ENCODE measurements around the gene MAP4K3. TPM values are rescaled to one million over a fixed set of nuclear protein-coding genes. Genes with fewer than 3 reads are reported as not detected.

Gene MAP4K3
- total RNA-seq, 1 donor from 2014 or later = 58.1 TPM

DNA sequence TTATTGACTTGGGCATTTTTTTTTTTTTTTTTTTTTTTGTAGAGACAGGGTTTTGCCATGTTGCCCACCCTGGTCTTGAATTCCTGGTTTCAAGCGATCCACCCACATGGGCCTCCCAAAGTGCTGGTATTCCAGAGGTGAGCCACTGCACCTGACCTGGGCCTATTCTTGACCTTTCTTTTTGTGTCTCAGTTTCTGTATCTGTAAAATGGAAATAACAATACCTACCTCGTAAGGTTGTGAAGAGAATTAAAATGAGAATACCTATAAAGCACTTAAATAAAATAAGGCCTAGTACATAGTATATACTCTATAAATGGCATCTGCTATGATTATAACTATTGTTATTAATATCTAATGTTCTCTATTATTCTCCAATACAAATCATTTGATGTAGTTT is 15.7 kb downstream of the MAP4K3 start:
- H3K4me2 ChIP-seq (ENCODE audit: low read length) = no peak overlapping the region
- H3K4me1 Mint-ChIP-seq (ENCODE audit: low read depth, unreplicated experiment) = peaks cover 29% of the 10 kb centered on the region
- peaks cover 68% of the 10 kb centered on the region for H4K20me1 ChIP-seq (ENCODE audit: insufficient read depth, low read length)

DNA sequence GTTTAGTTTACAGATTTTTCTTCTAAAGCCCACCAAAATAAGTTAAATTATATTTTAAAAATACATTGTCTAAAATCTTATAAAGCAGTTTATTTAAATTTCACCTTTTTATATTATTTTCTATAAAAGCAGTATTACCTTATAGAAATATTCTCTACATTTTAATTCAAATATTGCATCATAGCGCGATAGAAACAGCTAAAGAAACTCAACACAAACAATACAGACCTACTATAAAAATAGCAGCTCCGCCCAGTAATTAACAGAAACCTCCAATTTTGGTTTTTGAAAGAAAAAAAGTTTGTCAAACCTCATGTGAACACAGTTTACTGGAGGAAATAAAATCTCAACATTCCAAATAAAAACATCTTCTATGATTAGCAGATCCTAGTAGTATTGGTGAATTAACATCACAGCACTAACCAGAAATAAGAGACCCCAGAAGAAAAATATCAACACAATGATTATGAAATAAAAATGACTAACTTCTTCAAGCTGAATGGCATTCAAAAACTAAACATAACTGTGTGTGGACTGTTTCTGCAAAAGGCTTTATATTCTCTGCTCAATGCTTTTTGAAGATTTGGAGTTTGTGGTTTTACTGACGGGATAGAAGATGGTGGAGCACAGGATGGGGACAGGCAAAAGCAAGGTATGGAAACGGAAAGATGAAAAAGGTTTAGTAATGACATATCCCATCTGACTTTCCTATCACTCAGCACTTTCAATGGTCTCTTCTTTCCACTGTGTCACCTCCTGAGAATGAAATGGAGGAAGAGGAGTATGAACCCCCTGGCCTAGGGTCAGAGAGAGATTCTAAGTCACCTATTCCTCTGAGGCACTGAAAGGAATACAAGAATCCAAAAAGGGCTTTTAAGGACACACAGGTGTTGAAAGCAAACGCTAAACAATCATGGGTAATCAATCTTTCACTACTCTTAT is 17.5 kb downstream of the MAP4K3 start:
- TF ChIP-seq, protein P1, sequence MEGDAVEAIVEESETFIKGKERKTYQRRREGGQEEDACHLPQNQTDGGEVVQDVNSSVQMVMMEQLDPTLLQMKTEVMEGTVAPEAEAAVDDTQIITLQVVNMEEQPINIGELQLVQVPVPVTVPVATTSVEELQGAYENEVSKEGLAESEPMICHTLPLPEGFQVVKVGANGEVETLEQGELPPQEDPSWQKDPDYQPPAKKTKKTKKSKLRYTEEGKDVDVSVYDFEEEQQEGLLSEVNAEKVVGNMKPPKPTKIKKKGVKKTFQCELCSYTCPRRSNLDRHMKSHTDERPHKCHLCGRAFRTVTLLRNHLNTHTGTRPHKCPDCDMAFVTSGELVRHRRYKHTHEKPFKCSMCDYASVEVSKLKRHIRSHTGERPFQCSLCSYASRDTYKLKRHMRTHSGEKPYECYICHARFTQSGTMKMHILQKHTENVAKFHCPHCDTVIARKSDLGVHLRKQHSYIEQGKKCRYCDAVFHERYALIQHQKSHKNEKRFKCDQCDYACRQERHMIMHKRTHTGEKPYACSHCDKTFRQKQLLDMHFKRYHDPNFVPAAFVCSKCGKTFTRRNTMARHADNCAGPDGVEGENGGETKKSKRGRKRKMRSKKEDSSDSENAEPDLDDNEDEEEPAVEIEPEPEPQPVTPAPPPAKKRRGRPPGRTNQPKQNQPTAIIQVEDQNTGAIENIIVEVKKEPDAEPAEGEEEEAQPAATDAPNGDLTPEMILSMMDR (IDR thresholded peaks at IDR 0.05; ENCODE audit: insufficient read depth, low read depth, low read length) = no peak
- no peak overlapping the region for H3K4me3 ChIP-seq (ENCODE audit: insufficient read depth, low read depth, low read length)

More for the DNA sequence above, 15.7 kb downstream of the MAP4K3 start:
- Histone ChIP-seq H3K4me1 (ENCODE audit: insufficient read depth, low read length) (peaks cover 3% of the 10 kb centered on the region), H3K27ac (ENCODE audit: low read depth, low read length) (no peak overlapping the region), H3K4me3 (ENCODE audit: insufficient read depth, low read depth, low read length) (no peak overlapping the region), H3K79me2 (ENCODE audit: insufficient read depth, low read length) (peaks cover 99% of the 10 kb centered on the region), H3K36me3 (ENCODE audit: insufficient read depth, low read length) (no peaks in the 10 kb centered on the region), H3K9ac (ENCODE audit: low read length) (no peak overlapping the region), H2AFZ (ENCODE audit: low read depth, low read length) (no peak overlapping the region), H3K9me3 (ENCODE audit: insufficient read depth, low read depth, low read length) (no peaks in the 10 kb centered on the region), H3K27me3 (ENCODE audit: insufficient read depth, low read length) (no peaks in the 10 kb centered on the region)
- Mint-ChIP-seq H3K9me3 (ENCODE audit: unreplicated experiment) (no peaks in the 10 kb centered on the region), H3K27ac (ENCODE audit: unreplicated experiment) (no peak overlapping the region), H3K36me3 (ENCODE audit: low read depth, unreplicated experiment) (peaks cover 4% of the 10 kb centered on the region), H3K27me3 (ENCODE audit: low read depth, unreplicated experiment) (no peaks in the 10 kb centered on the region), H3K4me3 (ENCODE audit: unreplicated experiment) (no peak overlapping the region)
- DNase-seq (ENCODE audit: low read depth) = no peak
- no peak for FAIRE-seq
- TF ChIP-seq, protein P1 (IDR thresholded peaks at IDR 0.05; ENCODE audit: insufficient read depth, low read depth, low read length) = no peak
- no peak for TF ChIP-seq EZH2 (IDR thresholded peaks at IDR 0.05; ENCODE audit: insufficient read depth, low read length)

DNA sequence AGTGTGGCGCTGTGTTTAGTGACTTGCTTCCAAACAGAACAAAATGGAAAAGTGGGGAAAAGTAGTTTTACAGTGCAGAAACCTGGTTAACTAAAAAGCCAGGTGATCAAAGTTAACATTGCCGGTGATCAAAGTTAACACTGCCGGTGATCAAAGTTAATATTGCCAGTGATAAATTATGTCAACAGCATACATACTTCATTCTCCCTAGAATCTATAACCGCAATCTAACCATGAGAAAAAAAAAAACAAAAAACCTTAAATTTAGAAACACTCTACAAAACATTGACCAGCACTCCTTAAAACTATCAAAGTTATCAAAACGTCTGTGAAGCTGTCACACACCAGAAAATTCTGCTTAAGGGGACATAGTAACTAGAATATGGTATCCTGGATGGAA is 18.6 kb downstream of the MAP4K3 start:
- Histone ChIP-seq H3K79me2 (ENCODE audit: insufficient read depth, low read length) (peaks cover 99% of the 10 kb centered on the region), H2AFZ (ENCODE audit: low read depth, low read length) (no peak overlapping the region), H4K20me1 (ENCODE audit: insufficient read depth, low read length) (peaks cover 71% of the 10 kb centered on the region), H3K27ac (ENCODE audit: low read depth, low read length) (no peak overlapping the region), H3K4me3 (ENCODE audit: insufficient read depth, low read depth, low read length) (no peak overlapping the region), H3K9me3 (ENCODE audit: insufficient read depth, low read depth, low read length) (no peaks in the 10 kb centered on the region), H3K36me3 (ENCODE audit: insufficient read depth, low read length) (no peaks in the 10 kb centered on the region), H3K27me3 (ENCODE audit: insufficient read depth, low read length) (no peaks in the 10 kb centered on the region), H3K4me2 (ENCODE audit: low read length) (no peak overlapping the region), H3K9ac (ENCODE audit: low read length) (no peak overlapping the region), H3K4me1 (ENCODE audit: insufficient read depth, low read length) (peaks cover 3% of the 10 kb centered on the region)
- no peak for DNase-seq (ENCODE audit: low read depth)
- peaks cover 25% of the 10 kb centered on the region for H3K4me1 Mint-ChIP-seq (ENCODE audit: low read depth, unreplicated experiment)
- FAIRE-seq = no peak
- no peaks in the 10 kb centered on the region for H3K27me3 Mint-ChIP-seq (ENCODE audit: low read depth, unreplicated experiment)
- no peak for TF ChIP-seq EZH2 (IDR thresholded peaks at IDR 0.05; ENCODE audit: insufficient read depth, low read length)
- TF ChIP-seq, protein P1 (IDR thresholded peaks at IDR 0.05; ENCODE audit: insufficient read depth, low read depth, low read length) = no peak
- H3K27ac Mint-ChIP-seq (ENCODE audit: unreplicated experiment) = no peak overlapping the region
- peaks cover 4% of the 10 kb centered on the region for H3K36me3 Mint-ChIP-seq (ENCODE audit: low read depth, unreplicated experiment)
- no peaks in the 10 kb centered on the region for H3K9me3 Mint-ChIP-seq (ENCODE audit: unreplicated experiment)
- no peak overlapping the region for H3K4me3 Mint-ChIP-seq (ENCODE audit: unreplicated experiment)

More for the DNA sequence above, 17.5 kb downstream of the MAP4K3 start:
- Histone ChIP-seq H3K4me2 (ENCODE audit: low read length) (peak overlapping the region; percentile 16), H2AFZ (ENCODE audit: low read depth, low read length) (no peak overlapping the region), H3K4me1 (ENCODE audit: insufficient read depth, low read length) (peaks cover 3% of the 10 kb centered on the region), H3K9ac (ENCODE audit: low read length) (no peak overlapping the region), H3K36me3 (ENCODE audit: insufficient read depth, low read length) (no peaks in the 10 kb centered on the region), H3K9me3 (ENCODE audit: insufficient read depth, low read depth, low read length) (no peaks in the 10 kb centered on the region), H3K27me3 (ENCODE audit: insufficient read depth, low read length) (no peaks in the 10 kb centered on the region), H3K79me2 (ENCODE audit: insufficient read depth, low read length) (peaks cover 99% of the 10 kb centered on the region), H4K20me1 (ENCODE audit: insufficient read depth, low read length) (peaks cover 73% of the 10 kb centered on the region), H3K27ac (ENCODE audit: low read depth, low read length) (no peak overlapping the region)
- no peak for DNase-seq (ENCODE audit: low read depth)
- no peaks in the 10 kb centered on the region for H3K9me3 Mint-ChIP-seq (ENCODE audit: unreplicated experiment)
- H3K4me1 Mint-ChIP-seq (ENCODE audit: low read depth, unreplicated experiment) = peaks cover 21% of the 10 kb centered on the region
- H3K27me3 Mint-ChIP-seq (ENCODE audit: low read depth, unreplicated experiment) = no peaks in the 10 kb centered on the region
- H3K36me3 Mint-ChIP-seq (ENCODE audit: low read depth, unreplicated experiment) = peaks cover 4% of the 10 kb centered on the region
- FAIRE-seq = peak; percentile 37
- no peak overlapping the region for H3K4me3 Mint-ChIP-seq (ENCODE audit: unreplicated experiment)
- H3K27ac Mint-ChIP-seq (ENCODE audit: unreplicated experiment) = no peak overlapping the region

Data from astrocyte (in vitro differentiated cells and primary cell).